GM10266 (cell line): ENCODE measurements around the gene BOC.
A peak's percentile ranks its signal among the peaks of the same experiment; 100 is the strongest.

ENCODE experiments used
- DNase-seq: peaks from one replicate; pipeline ENCODE4 v3.0.0; 2012; ENCODE audit errors: extremely low spot score
- CTCF ChIP-seq: IDR thresholded peaks from 2 replicates; pipeline ENCODE4 v1.5.1; 2012; ENCODE audit warnings: mild to moderate bottlenecking, low read depth; ENCODE audit not compliant: control insufficient read depth, insufficient read depth; ENCODE audit errors: missing control alignments

The BOC gene

GRCh38 chr3:113297287-113297686 lies 85.9 kb downstream of the BOC start:
- peak; percentile 1 for DNase-seq
- no peak for TF ChIP-seq CTCF

DNA sequence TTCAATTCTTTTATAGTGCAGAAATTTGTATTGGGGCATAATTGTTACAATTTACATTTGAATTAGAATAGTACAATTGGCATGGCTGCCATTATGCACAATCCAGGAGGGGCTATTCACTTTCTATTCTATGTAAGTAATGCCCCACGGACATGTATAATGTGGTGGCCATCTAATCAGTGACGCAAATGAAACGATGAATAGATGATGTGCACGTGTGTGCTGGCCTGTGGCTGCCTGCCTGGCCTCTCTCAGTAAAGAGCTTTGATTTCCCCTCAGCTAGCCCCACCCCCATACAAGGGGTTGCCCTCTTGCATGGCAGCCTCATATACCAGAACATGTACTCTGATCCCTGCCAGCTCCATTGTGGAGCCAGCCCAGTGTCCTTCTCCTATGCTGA lies 86.5 kb downstream of the BOC start:
- no peak for TF ChIP-seq CTCF
- no peak for DNase-seq

GRCh38 chr3:113300596-113300995 lies 89.2 kb downstream of the BOC start:
- no peak for TF ChIP-seq CTCF
- DNase-seq = no peak

GRCh38 chr3:113304102-113304501 lies 92.7 kb downstream of the BOC start:
- DNase-seq = no peak

GRCh38 chr3:113304856-113305540 lies 93.6 kb downstream of the BOC start:
- no peak for TF ChIP-seq CTCF
- no peak for DNase-seq

More at GRCh38 chr3:113304102-113304501, 92.7 kb downstream of the BOC start:
- no peak for TF ChIP-seq CTCF

GRCh38 chr3:113310960-113311359 lies 99.6 kb downstream of the BOC start:
- DNase-seq = no peak
- no peak for TF ChIP-seq CTCF

DNA sequence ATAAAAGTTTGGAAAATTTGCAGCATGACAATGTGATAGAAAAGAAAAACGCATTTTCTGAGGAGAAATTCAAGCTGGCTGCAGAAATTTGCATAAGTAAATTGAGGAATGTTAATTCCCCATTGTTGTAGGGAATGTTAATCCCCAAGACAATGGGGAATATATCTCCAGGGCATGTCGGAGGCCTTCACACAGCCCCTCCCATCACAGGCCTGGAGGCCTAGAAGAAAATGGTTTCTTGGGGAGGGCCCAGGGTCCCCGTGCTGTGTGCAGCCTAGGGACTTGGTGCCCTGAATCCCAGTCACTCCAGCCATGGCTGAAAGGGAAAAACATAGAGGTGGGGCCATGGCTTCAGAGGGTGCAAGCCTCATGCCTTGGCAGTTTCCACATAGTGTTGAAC lies 101.1 kb downstream of the BOC start:
- DNase-seq = no peak
- TF ChIP-seq CTCF = no peak
